Cardiac fibroblast (primary cell): Measurements from ENCODE around the gene CD48.

Experiments
- DNase-seq, 2 donors: peaks; one replicate each; pipeline versions ENCODE4 v3.0.0 to v3.0.0-alpha.2; 2010; ENCODE audit warnings: low read depth in 2 of 2
- H3K4me3 ChIP-seq, 2 donors: replicated peaks in 1 of 2; 1 replicate in 1 of 2; 2 replicates in 1 of 2; pipeline ENCODE4 v1.5.1; 2011; ENCODE audit warnings: low read depth in 2 of 2, low read length in 2 of 2, mild to moderate bottlenecking in 2 of 2, moderate library complexity in 1 of 2
- CTCF ChIP-seq: IDR thresholded peaks from one replicate; pipeline ENCODE4 v1.5.1; 2011; ENCODE audit warnings: low read depth, mild to moderate bottlenecking, low read length, inconsistent platforms

CD48 gene

GRCh38 chr1:160629286-160630210 is 82.1 kb downstream of the CD48 start:
- H3K4me3 ChIP-seq, result no peak overlapping the region
- TF ChIP-seq CTCF, result no peak
- DNase-seq, result no peak

DNA sequence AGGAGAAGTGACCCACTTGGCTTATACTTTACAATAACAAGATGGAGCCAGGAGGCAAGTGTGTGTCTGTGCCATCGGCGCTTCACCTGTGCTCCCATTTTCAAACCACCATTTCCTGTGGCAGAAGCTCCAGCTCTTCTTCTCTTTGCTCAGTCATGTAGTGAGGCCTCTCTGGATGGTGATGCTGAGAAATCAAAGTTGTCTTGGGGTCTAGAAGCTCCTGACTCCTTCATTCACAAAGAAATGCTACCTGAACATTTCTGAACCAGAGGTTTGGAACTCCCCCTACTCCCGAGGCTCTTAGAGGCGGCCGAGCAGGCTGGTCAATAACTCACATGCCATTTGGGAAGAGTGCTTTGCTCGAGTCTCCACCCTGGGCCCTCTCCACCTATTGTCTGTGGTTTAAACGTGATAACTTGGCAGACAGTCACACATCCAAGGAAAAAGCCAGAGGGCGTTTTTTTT is 82.8 kb downstream of the CD48 start:
- H3K4me3 ChIP-seq, result no peak overlapping the region
- DNase-seq, result no peak
- no peak for TF ChIP-seq CTCF
